A673 (cell line): ENCODE data around the gene EVX1.

Experiments
- CTCF ChIP-seq: fragments of 300-800, 200-600 bp; sonication (generic); conservative IDR thresholded peaks from 2 replicates; pipeline ENCODE4 v1.5.1; 2017; ENCODE audit warnings: low read depth, mild to moderate bottlenecking, antibody characterized with exemption, low read length, moderate library complexity, mixed read lengths
- EZH2 ChIP-seq: fragments of 200-600 bp; sonication (generic); IDR thresholded peaks from 2 replicates; pipeline ENCODE4 v1.6.1; 2017; ENCODE audit warnings: borderline replicate concordance, low read depth, mild to moderate bottlenecking, mixed read lengths, antibody characterized with exemption, low read length; ENCODE audit not compliant: poor library complexity, severe bottlenecking

DNA sequence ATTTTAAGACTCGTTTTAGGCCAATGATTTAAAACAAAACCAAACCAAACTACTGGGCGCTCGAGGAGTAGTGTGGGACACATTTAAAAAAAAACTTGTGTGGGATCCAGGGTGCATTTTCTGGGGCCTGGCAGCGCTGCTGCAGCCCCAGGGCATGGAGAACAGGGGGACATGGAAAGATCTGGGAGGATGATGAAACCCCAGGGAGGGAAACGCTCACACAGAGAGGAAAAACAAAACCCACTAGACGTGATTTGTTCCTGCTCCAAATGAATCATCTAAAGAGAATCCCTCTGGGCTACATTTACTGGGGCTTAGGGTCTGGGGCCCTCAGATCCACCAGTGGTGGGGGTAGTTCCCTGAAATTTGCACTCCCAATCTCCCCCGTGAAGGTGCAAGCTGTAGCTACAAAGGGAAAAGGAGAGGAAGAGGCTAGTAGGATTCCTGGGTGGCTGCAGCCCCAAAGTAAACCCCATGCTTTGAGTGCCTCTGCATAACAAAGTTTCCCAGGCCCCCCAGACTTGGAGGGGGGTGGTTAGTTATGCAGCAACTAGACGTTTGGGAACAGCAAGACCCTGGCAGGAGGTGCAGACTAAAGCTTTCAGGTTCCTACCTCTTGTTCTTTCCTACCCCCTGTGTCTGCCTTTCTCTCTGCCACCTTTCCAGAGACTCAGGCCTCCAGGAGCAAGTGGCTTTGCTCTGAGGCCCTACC, 28.2 kb upstream of the EVX1 start:
- TF ChIP-seq CTCF (no peak), EZH2 (no peak)
